Right atrium auricular region (tissue), 2 donors: Measurements from ENCODE around the gene ERCC6L. TPM values are rescaled to one million over a fixed set of nuclear protein-coding genes. Genes with fewer than 3 reads are reported as not detected.

Experiments
- DNase-seq: peaks from one replicate; pipeline ENCODE4 v3.0.0-alpha.2; 2019; ENCODE audit warnings: low spot score
- H3K27ac ChIP-seq, 2 donors: fragments of 200-600 bp; sonication (generic); 1 replicate in 1 of 2; 2 replicates in 1 of 2; pipeline ENCODE4 v1.5.1; 2016 to 2019
- H3K27me3 ChIP-seq, 2 donors: fragments of 200-600 bp; sonication (generic); one replicate each; pipeline versions ENCODE4 v1.5.1 to v1.6.0; 2017 to 2019
- H3K36me3 ChIP-seq: fragments of 200-600 bp; sonication (generic); one replicate; pipeline ENCODE4 v1.5.1; 2016
- H3K4me1 ChIP-seq, 2 donors: fragments of 200-600 bp; sonication (generic); one replicate each; pipeline versions ENCODE4 v1.5.1 to v1.6.0; 2017 to 2019
- H3K4me3 ChIP-seq, 2 donors: fragments of 200-600 bp; sonication (generic); 1 replicate in 1 of 2; 2 replicates in 1 of 2; pipeline ENCODE4 v1.5.1; 2017 to 2019; ENCODE audit warnings: mild to moderate bottlenecking in 1 of 2, moderate library complexity in 1 of 2
- H3K9me3 ChIP-seq, 2 donors: fragments of 200-600 bp; sonication (generic); one replicate each; pipeline ENCODE4 v1.5.1; 2019
- CTCF ChIP-seq, 2 donors: fragments of 200-600 bp; sonication (generic); IDR thresholded peaks; one replicate each; pipeline ENCODE4 v1.5.1; 2019; ENCODE audit warnings: antibody characterized with exemption in 2 of 2
- total RNA-seq, 2 donors: library from RNA; depleted of rRNA; stranded (reverse); fragments of >200 nt; gene quantifications; one replicate each; pipeline ENCODE4 v1.1.0, GENCODE V29; 2016

ERCC6L gene
- total RNA-seq, 2 donors from 2014 or later: 0.15 TPM; not detected in 1

- Histone ChIP-seq H3K27me3 (no peaks in the 10 kb centered on the region), H3K9me3 (no peaks in the 10 kb centered on the region), H3K4me3 (no peak overlapping the region), H3K36me3 (no peaks in the 10 kb centered on the region), H3K4me1 (no peaks in the 10 kb centered on the region), H3K27ac (no peak overlapping the region)
- TF ChIP-seq CTCF (IDR thresholded peaks at IDR 0.05): no peak
- DNase-seq: no peak
Measured at GRCh38 chrX:72260448-72260847, 21.6 kb upstream of the ERCC6L start.

GRCh38 chrX:72258174-72258573 is 19.3 kb upstream of the ERCC6L start:
- H3K27ac ChIP-seq: no peak overlapping the region
- no peak for TF ChIP-seq CTCF (IDR thresholded peaks at IDR 0.05)

GRCh38 chrX:72255864-72256263 is 17.0 kb upstream of the ERCC6L start:
- DNase-seq: no peak
- no peaks in the 10 kb centered on the region for H3K9me3 ChIP-seq
- no peaks in the 10 kb centered on the region for H3K36me3 ChIP-seq
- no peak overlapping the region for H3K4me3 ChIP-seq
- TF ChIP-seq CTCF (IDR thresholded peaks at IDR 0.05): no peak
- H3K27me3 ChIP-seq: no peaks in the 10 kb centered on the region
- no peaks in the 10 kb centered on the region for H3K4me1 ChIP-seq
- H3K27ac ChIP-seq: no peak overlapping the region

More at GRCh38 chrX:72258174-72258573, 19.3 kb upstream of the ERCC6L start:
- Histone ChIP-seq H3K4me3 (no peak overlapping the region), H3K27me3 (no peaks in the 10 kb centered on the region), H3K36me3 (no peaks in the 10 kb centered on the region), H3K9me3 (no peaks in the 10 kb centered on the region), H3K4me1 (no peaks in the 10 kb centered on the region)
- no peak for DNase-seq

- no peaks in the 10 kb centered on the region for H3K9me3 ChIP-seq
- no peaks in the 10 kb centered on the region for H3K4me1 ChIP-seq
- no peaks in the 10 kb centered on the region for H3K36me3 ChIP-seq
- TF ChIP-seq CTCF (IDR thresholded peaks at IDR 0.05): no peak
- H3K27me3 ChIP-seq: no peaks in the 10 kb centered on the region
- no peak for DNase-seq
- no peak overlapping the region for H3K27ac ChIP-seq
- H3K4me3 ChIP-seq: no peak overlapping the region
Measured at GRCh38 chrX:72255445-72255844, 16.6 kb upstream of the ERCC6L start.

- Histone ChIP-seq H3K9me3 (no peaks in the 10 kb centered on the region), H3K4me1 (no peaks in the 10 kb centered on the region), H3K4me3 (no peak overlapping the region), H3K27ac (no peak overlapping the region), H3K36me3 (no peaks in the 10 kb centered on the region), H3K27me3 (no peaks in the 10 kb centered on the region)
- TF ChIP-seq CTCF (IDR thresholded peaks at IDR 0.05): no peak
- DNase-seq: no peak
Measured at GRCh38 chrX:72254816-72255215, 16.0 kb upstream of the ERCC6L start.

- Histone ChIP-seq H3K4me3 (no peak overlapping the region), H3K27ac (no peak overlapping the region), H3K9me3 (no peaks in the 10 kb centered on the region), H3K36me3 (no peaks in the 10 kb centered on the region), H3K4me1 (no peaks in the 10 kb centered on the region), H3K27me3 (no peaks in the 10 kb centered on the region)
- TF ChIP-seq CTCF (IDR thresholded peaks at IDR 0.05): no peak
- DNase-seq: no peak
Measured at GRCh38 chrX:72253686-72254085, 14.9 kb upstream of the ERCC6L start.
